Trophoblast cell (in vitro differentiated cells and primary cell): Measurements from ENCODE around the gene CD274.
"Not testable (repeated sequence)": the region's sequence is repeated elsewhere in the genome, so short reads cannot be mapped to it uniquely, and the experiment has no call there.

ENCODE experiments used
- DNase-seq, 2 donors: peaks; one replicate each; pipeline ENCODE4 v3.0.0-alpha.2; 2016
- H2AFZ ChIP-seq: 2 replicates; pipeline ENCODE4 v1.6.1; 2013; ENCODE audit warnings: low read length, moderate library complexity, mild to moderate bottlenecking; ENCODE audit not compliant: insufficient read depth, poor library complexity
- H2AK5ac ChIP-seq: 2 replicates; pipeline ENCODE4 v1.6.1; 2013; ENCODE audit warnings: mild to moderate bottlenecking, low read length
- H2BK120ac ChIP-seq: 2 replicates; pipeline ENCODE4 v1.6.1; 2013; ENCODE audit warnings: low read length, mild to moderate bottlenecking, moderate library complexity; ENCODE audit not compliant: insufficient read depth, poor library complexity
- H2BK12ac ChIP-seq: 2 replicates; pipeline ENCODE4 v1.6.1; 2013; ENCODE audit warnings: mild to moderate bottlenecking, low read length, moderate library complexity
- H2BK5ac ChIP-seq: 2 replicates; pipeline ENCODE4 v1.6.1; 2013; ENCODE audit warnings: low read length, low read depth, moderate library complexity, mild to moderate bottlenecking; ENCODE audit not compliant: poor library complexity
- H3K14ac ChIP-seq: 2 replicates; pipeline ENCODE4 v1.6.1; 2013; ENCODE audit warnings: mild to moderate bottlenecking, low read length
- H3K18ac ChIP-seq: 2 replicates; pipeline ENCODE4 v1.6.1; 2013; ENCODE audit warnings: mild to moderate bottlenecking, low read length
- H3K23ac ChIP-seq: 2 replicates; pipeline ENCODE4 v1.6.1; 2013; ENCODE audit warnings: low read length
- H3K27ac ChIP-seq: 2 replicates; pipeline ENCODE4 v1.5.1; 2013; ENCODE audit warnings: low read depth, mild to moderate bottlenecking, inconsistent platforms, low read length, moderate library complexity
- H3K27me3 ChIP-seq: 2 replicates; pipeline ENCODE4 v1.6.1; 2013; ENCODE audit warnings: inconsistent platforms, mild to moderate bottlenecking, low read length, moderate library complexity; ENCODE audit not compliant: insufficient read depth
- H3K36me3 ChIP-seq, 2 experiments: 1 replicate in 1 of 2; 2 replicates in 1 of 2; pipeline ENCODE4 v1.6.1; 2013; ENCODE audit warnings: low read length in 2 of 2, mild to moderate bottlenecking in 2 of 2, moderate library complexity in 1 of 2; ENCODE audit not compliant: insufficient read depth in 2 of 2, control insufficient read depth in 1 of 2
- H3K4ac ChIP-seq: 2 replicates; pipeline ENCODE4 v1.6.1; 2013; ENCODE audit warnings: low read depth, mild to moderate bottlenecking, low read length, moderate library complexity
- H3K4me1 ChIP-seq, 2 experiments: 1 replicate in 1 of 2; 2 replicates in 1 of 2; pipeline ENCODE4 v1.6.1; 2013; ENCODE audit warnings: low read length in 2 of 2, mild to moderate bottlenecking in 2 of 2, moderate library complexity in 1 of 2; ENCODE audit not compliant: insufficient read depth in 2 of 2, control insufficient read depth in 1 of 2
- H3K4me2 ChIP-seq: 2 replicates; pipeline ENCODE4 v1.6.1; 2013; ENCODE audit warnings: inconsistent platforms, mild to moderate bottlenecking, low read length, moderate library complexity
- H3K4me3 ChIP-seq: 2 replicates; pipeline ENCODE4 v1.5.1; 2013; ENCODE audit warnings: mild to moderate bottlenecking, low read depth, low read length, inconsistent platforms
- H3K79me1 ChIP-seq: one replicate; pipeline ENCODE4 v1.6.1; 2013; ENCODE audit warnings: low read length
- H3K79me2 ChIP-seq: 2 replicates; pipeline ENCODE4 v1.6.1; 2013; ENCODE audit warnings: low read length, mild to moderate bottlenecking; ENCODE audit not compliant: control insufficient read depth, insufficient read depth, poor library complexity
- H3K9ac ChIP-seq: 2 replicates; pipeline ENCODE4 v1.6.1; 2013; ENCODE audit warnings: mild to moderate bottlenecking, low read length
- H3K9me3 ChIP-seq: 2 replicates; pipeline ENCODE4 v1.6.1; 2013; ENCODE audit warnings: low read depth, mild to moderate bottlenecking, control low read depth, inconsistent platforms, low read length; ENCODE audit not compliant: insufficient read depth
- H4K12ac ChIP-seq: 2 replicates; pipeline ENCODE4 v1.6.1; 2013; ENCODE audit warnings: low read depth, mild to moderate bottlenecking, low read length, moderate library complexity
- H4K8ac ChIP-seq: 2 replicates; pipeline ENCODE4 v1.6.1; 2013; ENCODE audit warnings: low read depth, mild to moderate bottlenecking, low read length, moderate library complexity
- H4K91ac ChIP-seq: one replicate; pipeline ENCODE4 v1.6.1; 2013; ENCODE audit warnings: low read depth, mild to moderate bottlenecking, low read length, moderate library complexity
- WGBS: extraction: QIAGEN DNeasy Blood & Tissue Kit; methylation state at CpG from one replicate; pipeline ENCODE4 v1.1.7; 2013; ENCODE audit warnings: missing lambda C conversion rate; ENCODE audit not compliant: insufficient read length, insufficient coverage; ENCODE audit errors: extremely low coverage; 5-methylcytosine and 5-hydroxymethylcytosine counted together

The CD274 gene

DNA sequence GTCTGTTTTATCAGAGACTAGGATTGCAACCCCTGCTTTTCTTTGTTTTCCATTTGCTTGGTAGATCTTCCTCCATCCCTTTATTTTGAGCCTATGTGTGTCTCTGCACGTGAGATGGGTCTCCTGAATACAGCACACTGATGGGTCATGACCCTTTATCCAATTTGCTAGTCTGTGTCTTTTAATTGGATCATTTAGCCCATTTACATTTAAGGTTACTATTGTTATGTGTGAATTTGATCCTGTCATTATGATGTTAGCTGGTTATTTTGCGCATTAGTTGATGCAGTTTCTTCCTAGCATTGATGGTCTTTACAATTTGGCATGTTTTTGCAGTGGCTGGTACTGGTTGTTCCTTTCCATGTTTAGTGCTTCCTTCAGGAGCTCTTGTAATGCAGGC, 25.3 kb downstream of the CD274 start:
- H3K4me2 ChIP-seq, H3K79me1 ChIP-seq, H3K14ac ChIP-seq, H3K9me3 ChIP-seq, H3K4me3 ChIP-seq, DNase-seq, H3K27ac ChIP-seq, H3K9ac ChIP-seq, H3K79me2 ChIP-seq, H3K36me3 ChIP-seq, H3K4ac ChIP-seq, H3K4me1 ChIP-seq, H2AFZ ChIP-seq, H3K27me3 ChIP-seq, H2AK5ac ChIP-seq, H3K23ac ChIP-seq, H2BK120ac ChIP-seq, H3K18ac ChIP-seq, H4K12ac ChIP-seq, H2BK5ac ChIP-seq, H2BK12ac ChIP-seq, H4K91ac ChIP-seq, H4K8ac ChIP-seq: not testable (repeated sequence)
- no CpG with 5 or more reads among the region's 2 CpGs for WGBS

DNA sequence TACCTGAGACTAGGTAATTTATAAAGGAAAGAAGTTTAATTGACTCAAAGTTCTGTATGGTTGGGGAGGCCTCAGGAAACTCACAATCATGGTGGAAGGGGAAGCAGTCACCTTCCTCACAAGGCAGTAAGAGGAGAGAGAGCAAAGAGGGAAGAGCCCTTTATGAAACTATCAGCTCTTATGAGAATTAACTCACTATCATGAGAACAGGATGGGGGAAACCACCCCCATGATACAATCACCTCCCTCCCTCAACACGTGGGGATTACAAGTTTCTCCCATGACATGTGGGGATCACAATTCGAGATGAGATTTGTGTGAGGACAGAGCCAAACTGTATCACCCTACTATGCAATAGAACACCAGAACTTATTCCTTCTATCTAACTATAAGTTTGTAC, 27.9 kb downstream of the CD274 start:
- H2AFZ ChIP-seq, result no peak overlapping the region
- no peak overlapping the region for H3K4me2 ChIP-seq

GRCh38 chr9:5479994-5480694, 29.8 kb downstream of the CD274 start:
- no peak overlapping the region for H3K27ac ChIP-seq
- no peaks in the 10 kb centered on the region for H3K36me3 ChIP-seq
- H2BK120ac ChIP-seq, result no peak overlapping the region
- no peak overlapping the region for H3K23ac ChIP-seq
- H3K4me3 ChIP-seq, result no peak overlapping the region
- no peak overlapping the region for H2BK12ac ChIP-seq
- no CpG with 5 or more reads among the region's 3 CpGs for WGBS
- no peak overlapping the region for H4K91ac ChIP-seq
- no peaks in the 10 kb centered on the region for H3K27me3 ChIP-seq
- H3K79me1 ChIP-seq, result no peaks in the 10 kb centered on the region
- H2BK5ac ChIP-seq, result no peak overlapping the region
- no peaks in the 10 kb centered on the region for H3K79me2 ChIP-seq
- no peak overlapping the region for H3K4ac ChIP-seq
- H2AK5ac ChIP-seq, result no peak overlapping the region
- no peak overlapping the region for H3K18ac ChIP-seq
- H4K8ac ChIP-seq, result no peak overlapping the region
- no peak overlapping the region for H4K12ac ChIP-seq
- no peaks in the 10 kb centered on the region for H3K4me1 ChIP-seq
- H2AFZ ChIP-seq, result no peak overlapping the region
- H3K4me2 ChIP-seq, result no peak overlapping the region
- DNase-seq, result no peak
- H3K9me3 ChIP-seq, result peaks cover 4% of the 10 kb centered on the region
- no peak overlapping the region for H3K9ac ChIP-seq
- H3K14ac ChIP-seq, result no peak overlapping the region

More for the DNA sequence above, 27.9 kb downstream of the CD274 start:
- no CpG with 5 or more reads among the region's 2 CpGs for WGBS
- H3K9ac ChIP-seq, result no peak overlapping the region
- H3K79me1 ChIP-seq, result no peaks in the 10 kb centered on the region
- H2BK120ac ChIP-seq, result no peak overlapping the region
- H4K91ac ChIP-seq, result no peak overlapping the region
- H3K4me1 ChIP-seq, result no peaks in the 10 kb centered on the region
- no peak overlapping the region for H3K4me3 ChIP-seq
- H3K4ac ChIP-seq, result no peak overlapping the region
- H2BK12ac ChIP-seq, result no peak overlapping the region
- H3K14ac ChIP-seq, result no peak overlapping the region
- no peak overlapping the region for H3K23ac ChIP-seq
- H3K79me2 ChIP-seq, result no peaks in the 10 kb centered on the region
- no peak overlapping the region for H4K12ac ChIP-seq
- H3K9me3 ChIP-seq, result peaks cover 4% of the 10 kb centered on the region
- no peak overlapping the region for H3K18ac ChIP-seq
- H4K8ac ChIP-seq, result no peak overlapping the region
- H2BK5ac ChIP-seq, result no peak overlapping the region
- H3K27ac ChIP-seq, result no peak overlapping the region
- H3K36me3 ChIP-seq, result no peaks in the 10 kb centered on the region
- H3K27me3 ChIP-seq, result no peaks in the 10 kb centered on the region
- DNase-seq, result no peak
- no peak overlapping the region for H2AK5ac ChIP-seq

GRCh38 chr9:5480919-5481318, 30.6 kb downstream of the CD274 start:
- no peak overlapping the region for H2BK120ac ChIP-seq

More at GRCh38 chr9:5480919-5481318, 30.6 kb downstream of the CD274 start:
- H3K27ac ChIP-seq, result no peak overlapping the region
- H3K9me3 ChIP-seq, result peaks cover 4% of the 10 kb centered on the region
- H3K4me1 ChIP-seq, result no peaks in the 10 kb centered on the region
- H4K12ac ChIP-seq, result no peak overlapping the region
- H3K79me1 ChIP-seq, result no peaks in the 10 kb centered on the region
- H2BK12ac ChIP-seq, result no peak overlapping the region
- no peak overlapping the region for H3K4me2 ChIP-seq
- H3K23ac ChIP-seq, result no peak overlapping the region
- no peak overlapping the region for H4K8ac ChIP-seq
- DNase-seq, result no peak
- H2BK5ac ChIP-seq, result no peak overlapping the region
- no peaks in the 10 kb centered on the region for H3K79me2 ChIP-seq
- no peaks in the 10 kb centered on the region for H3K27me3 ChIP-seq
- H3K4ac ChIP-seq, result no peak overlapping the region
- H3K14ac ChIP-seq, result no peak overlapping the region
- H3K9ac ChIP-seq, result no peak overlapping the region
- no peaks in the 10 kb centered on the region for H3K36me3 ChIP-seq
- H2AK5ac ChIP-seq, result no peak overlapping the region
- WGBS, result no CpG with 5 or more reads among the region's 4 CpGs
- no peak overlapping the region for H2AFZ ChIP-seq
- no peak overlapping the region for H3K18ac ChIP-seq
- no peak overlapping the region for H3K4me3 ChIP-seq
- no peak overlapping the region for H4K91ac ChIP-seq
